GM18498 (cell line): ENCODE measurements around the gene SAV1.
A peak's percentile ranks its signal among the peaks of the same experiment; 100 is the strongest.
"Not testable (repeated sequence)": the region's sequence is repeated elsewhere in the genome, so short reads cannot be mapped to it uniquely, and the experiment has no call there.

Experiments
- ATAC-seq: cut with Tn5 transposase; IDR thresholded peaks from one replicate; pipeline ENCODE4 v1.9.1; 2021; ENCODE audit warnings: mild to moderate bottlenecking, moderate library complexity; ENCODE audit not compliant: unreplicated experiment

SAV1 gene

GRCh38 chr14:50667996-50668825 is at the start of gene SAV1:
SAV1 (minus strand) TSS chr14:50668306; CDS start chr14:50667967, 339 bp downstream.
- peak; percentile 61 for ATAC-seq

GRCh38 chr14:50717811-50718210 is 49.7 kb upstream of the SAV1 start:
- ATAC-seq, result no peak

DNA sequence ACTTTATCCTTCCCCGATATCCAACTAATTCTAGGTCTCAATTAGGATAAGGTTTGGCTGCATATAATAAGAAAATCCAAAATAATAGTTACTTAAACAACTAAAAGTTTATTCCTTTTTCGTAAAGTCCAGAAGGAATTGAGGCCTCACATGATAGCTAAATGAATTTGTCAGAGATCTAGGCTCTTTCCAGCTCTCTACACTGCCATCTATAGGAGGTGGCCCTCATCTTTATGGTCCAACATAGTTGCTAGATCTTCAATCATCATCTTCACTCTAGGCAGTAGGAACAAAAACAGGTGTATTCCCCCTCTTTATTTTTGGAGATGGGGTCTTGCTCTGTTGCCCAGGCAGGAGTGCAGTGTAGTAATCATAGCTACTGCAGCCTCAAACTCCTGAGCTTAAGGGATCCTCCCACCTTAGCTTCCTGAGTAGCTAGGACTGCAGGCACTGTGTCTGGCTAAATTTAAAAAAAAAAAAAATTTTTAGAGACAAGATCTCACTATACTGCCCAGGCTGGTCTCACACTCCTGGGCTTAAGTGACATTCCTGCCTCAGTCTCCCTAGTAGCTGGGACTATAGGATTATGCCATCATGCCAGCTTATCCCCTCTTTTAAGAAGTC is 46.5 kb upstream of the SAV1 start:
- ATAC-seq, result peak; percentile 65

DNA sequence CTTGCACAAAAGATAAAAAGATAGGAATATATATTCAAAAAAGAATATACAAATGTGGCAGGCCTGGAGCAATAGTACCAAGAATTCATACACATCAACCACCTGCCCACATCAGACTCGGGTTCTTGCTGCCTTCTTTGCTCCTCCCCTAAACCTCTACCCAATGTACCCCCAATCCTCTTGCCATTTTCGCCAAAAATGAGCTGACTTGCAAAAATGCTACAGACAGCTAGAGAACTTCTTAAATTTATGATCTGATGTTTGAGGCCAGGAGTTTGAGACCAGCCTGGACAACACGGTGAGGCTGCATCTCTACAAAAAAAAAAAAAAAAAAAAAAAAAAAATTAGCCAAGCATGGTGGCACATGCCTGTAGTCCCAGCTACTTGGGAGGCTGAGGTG is 42.9 kb upstream of the SAV1 start:
- ATAC-seq, result no peak

DNA sequence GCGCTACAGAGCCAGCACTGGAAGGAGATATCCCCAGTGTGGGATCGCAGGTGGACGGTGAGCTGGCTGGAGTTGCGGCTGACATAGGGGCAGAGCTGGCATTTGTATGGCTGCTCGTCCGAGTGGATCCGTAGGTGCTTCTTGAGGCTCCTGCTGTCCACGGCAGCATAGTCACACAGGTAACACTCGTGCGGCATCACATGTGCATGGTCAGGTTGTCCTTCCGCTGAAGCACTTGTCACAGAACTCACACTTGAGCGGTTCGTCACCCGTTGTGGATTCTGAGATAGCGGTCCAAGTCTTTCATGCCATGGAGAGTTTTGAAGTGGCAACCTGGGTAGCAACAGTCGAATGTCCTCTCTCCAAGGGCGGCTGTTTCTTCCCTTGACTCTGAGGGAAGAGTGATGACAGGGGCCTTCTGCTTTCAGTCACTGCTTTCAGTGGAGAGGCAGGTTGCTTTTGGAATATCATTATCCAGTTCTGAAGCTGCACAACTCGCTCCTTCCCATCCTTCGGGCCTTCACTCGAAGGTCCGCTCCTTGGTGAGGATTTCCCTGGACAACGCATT is 37.0 kb upstream of the SAV1 start:
- ATAC-seq, result no peak

GRCh38 chr14:50704454-50705010 is 36.4 kb upstream of the SAV1 start:
- ATAC-seq, result no peak

- ATAC-seq, result no peak
Measured at GRCh38 chr14:50697659-50698290, 29.7 kb upstream of the SAV1 start.

DNA sequence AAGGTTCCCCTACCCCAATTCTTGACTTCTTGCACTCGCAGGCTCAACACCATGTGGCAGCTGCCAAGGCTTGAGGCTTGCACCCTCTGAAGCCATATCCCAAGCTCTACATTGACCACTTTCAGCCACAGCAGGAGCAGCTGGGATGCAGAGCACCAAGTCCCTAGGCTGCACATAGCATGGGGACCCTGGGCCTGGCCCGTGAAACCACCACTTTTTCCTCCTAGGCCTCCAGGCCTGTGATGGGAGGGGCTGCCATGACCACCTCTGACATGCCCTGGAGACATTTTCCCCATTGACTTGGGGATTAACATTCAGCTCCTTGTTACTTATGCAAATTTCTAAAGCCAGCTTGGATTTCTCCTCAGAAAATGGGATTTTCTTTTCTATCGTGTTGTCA is 26.2 kb upstream of the SAV1 start:
- not testable (repeated sequence) for ATAC-seq

DNA sequence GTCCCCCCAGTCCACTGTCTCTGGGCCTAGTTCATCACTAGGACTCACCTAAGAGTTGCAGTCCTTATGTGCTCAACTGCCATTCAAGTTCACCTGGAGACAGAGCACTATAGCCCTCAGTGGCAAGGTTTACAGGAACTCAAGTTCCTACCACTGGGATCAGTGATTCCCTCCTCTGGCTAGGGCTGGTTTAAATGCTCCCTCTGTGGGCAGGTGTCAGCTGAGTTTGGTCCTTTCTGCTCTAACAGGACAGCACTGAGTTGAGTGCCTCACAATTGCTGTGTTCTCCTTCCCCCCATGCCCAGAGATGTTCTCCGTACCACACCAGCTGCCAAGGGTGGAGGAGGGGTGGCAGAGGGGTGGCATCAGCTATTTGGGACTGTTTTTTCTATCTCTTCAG is 20.8 kb upstream of the SAV1 start:
- ATAC-seq, result no peak

DNA sequence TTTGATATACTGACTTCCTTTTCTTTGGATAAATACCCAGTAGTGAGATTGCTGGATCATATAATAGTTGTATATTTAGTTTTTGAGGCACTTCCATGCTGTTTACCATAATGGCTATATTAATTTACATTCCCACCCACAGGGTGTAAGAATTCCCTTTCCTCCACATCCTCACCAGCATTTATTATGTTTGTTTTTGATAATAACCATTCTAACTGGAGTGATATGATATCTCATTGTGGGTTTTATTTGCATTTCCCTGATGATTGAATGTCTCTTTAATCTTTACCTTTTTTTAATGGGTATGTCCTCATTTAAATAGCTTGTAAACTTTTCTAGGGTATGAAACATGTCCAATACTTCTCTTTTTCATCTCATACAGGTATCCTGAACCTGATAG is 11.6 kb upstream of the SAV1 start:
- ATAC-seq, result no peak

DNA sequence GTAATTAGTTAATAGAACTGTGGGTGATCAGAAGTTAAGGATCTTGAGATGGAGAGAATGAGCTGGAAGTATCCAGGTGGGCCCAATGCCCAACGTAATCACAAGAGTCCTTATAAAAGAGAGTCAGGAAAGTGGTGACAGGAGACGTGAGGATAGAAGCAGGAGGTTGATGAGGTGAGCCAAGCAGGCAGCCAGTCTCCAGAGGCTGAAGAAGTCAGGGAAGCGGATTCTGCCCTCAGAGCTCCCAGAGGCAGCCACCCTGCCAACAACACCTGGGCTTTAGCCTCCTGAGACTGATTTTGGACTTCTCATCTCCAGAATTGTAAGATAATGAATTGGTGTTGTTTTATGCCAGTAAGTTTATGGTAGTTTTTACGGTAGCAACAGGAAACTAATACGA is 10.1 kb upstream of the SAV1 start:
- no peak for ATAC-seq

- peak; percentile 44 for ATAC-seq
Measured at GRCh38 chr14:50677527-50678063, 9.5 kb upstream of the SAV1 start.

- ATAC-seq, result peak; percentile 30
Measured at GRCh38 chr14:50676814-50677516, 8.9 kb upstream of the SAV1 start.

DNA sequence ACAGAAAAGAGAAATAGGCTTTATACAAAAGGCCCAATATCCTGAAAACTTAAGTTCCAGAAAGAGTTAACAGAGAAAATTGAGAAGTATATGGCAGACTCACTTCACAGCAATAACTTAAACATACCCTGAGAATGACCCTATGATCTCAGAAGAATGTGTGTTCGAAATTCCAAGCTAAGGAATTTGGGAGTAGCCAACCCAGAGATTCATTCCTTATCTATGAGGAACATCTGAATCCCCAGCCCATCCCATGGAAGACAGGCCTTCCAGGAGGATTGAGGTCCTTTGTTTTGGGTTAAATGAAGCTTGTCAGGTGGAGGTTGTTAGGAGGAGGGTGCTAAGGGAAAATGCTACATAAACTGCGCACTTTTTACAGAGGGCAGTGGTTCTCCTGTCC is 7.5 kb upstream of the SAV1 start:
- no peak for ATAC-seq

- ATAC-seq, result no peak
Measured at GRCh38 chr14:50670866-50671256, 2.8 kb upstream of the SAV1 start.

DNA sequence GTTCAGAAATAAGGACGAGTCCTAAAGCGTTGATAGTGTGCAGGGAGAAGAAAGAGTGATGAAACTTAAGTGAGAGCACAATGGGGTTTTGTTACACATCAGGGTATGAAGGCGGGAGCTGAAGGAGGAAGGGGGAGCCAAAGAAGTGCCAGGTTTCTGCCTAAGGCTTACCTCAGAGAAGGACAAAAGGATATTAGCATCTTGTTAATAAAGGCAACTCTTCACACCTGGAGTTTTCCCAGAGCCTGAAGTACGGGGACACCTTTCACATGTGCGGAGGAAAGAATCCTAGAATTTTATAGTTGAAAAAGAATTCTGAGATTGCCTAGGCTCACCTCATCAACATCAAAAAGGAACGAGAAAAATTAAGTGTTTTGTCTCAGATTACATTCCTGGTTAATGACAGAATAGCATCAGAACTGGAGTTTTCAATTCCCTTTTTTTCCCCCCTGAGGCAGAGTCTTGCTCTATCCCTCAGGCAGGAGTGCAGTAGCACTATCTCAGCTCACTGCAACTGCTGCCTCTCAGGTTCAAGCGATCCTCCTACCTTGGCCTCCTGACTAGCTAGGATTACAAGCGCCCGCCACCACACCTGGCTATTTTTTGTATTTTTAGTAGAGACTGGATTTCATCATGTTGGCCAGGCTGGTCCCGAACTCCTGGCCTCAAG is 2.2 kb upstream of the SAV1 start:
- no peak for ATAC-seq

DNA sequence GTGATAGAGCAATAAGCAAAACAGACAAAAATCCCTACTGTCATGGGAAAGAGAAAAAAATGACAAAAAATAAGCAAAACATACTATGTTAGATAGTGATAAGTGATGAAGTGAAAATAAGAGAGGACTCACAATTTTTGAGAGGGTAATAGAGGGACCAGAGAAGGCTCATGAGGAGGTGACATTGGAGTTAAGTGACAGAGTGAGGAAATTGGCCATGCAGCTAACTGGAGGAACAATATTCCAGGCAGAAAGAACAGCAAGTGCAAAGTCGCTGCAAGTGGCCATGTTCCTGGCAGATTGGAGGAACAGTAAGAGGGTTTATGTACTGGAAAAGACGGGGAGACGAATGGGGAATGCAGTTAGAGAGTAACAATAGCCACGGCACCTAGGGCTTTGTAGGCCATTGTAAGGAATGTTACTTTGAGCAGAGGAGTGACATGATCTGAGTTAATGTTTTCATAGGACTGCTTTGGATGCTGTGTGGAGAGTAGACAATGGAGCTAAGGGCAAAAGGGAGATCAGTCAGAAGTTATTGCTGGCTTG is 1.4 kb upstream of the SAV1 start:
- no peak for ATAC-seq

GRCh38 chr14:50668826-50669143 is 679 bp upstream of the SAV1 start:
- ATAC-seq, result no peak

DNA sequence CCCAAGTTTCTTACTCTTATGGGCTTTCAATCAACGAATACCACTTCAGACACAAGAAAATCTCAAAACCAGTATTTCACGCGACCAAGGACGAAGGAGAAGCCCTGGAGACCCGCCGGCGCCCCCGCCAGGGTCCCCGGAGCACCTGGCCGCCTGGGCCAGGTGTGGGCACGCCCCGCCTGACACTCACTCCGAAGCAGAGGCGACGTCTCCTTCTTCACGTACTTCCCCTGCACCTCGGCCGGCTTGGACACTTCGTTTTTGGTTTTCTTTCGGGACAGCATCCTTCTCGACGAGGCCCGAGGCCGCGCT is 466 bp downstream of the SAV1 start:
- peak; percentile 58 for ATAC-seq
